Fibroblast of skin of right quadriceps (primary cell): ENCODE measurements around the gene GORASP1.

Experiments used
- DNase-seq: peaks from one replicate; pipeline ENCODE4 v3.0.0-alpha.2; 2013

Gene GORASP1

GRCh38 chr3:39101022-39101689 is 6.3 kb downstream of the GORASP1 start:
- DNase-seq: peak; percentile 23

GRCh38 chr3:39100500-39100886 is 6.9 kb downstream of the GORASP1 start:
- no peak for DNase-seq

- no peak for DNase-seq
Measured at GRCh38 chr3:39099738-39100499, 7.5 kb downstream of the GORASP1 start.

- DNase-seq: no peak
Measured at GRCh38 chr3:39099242-39099641, 8.2 kb downstream of the GORASP1 start.

- DNase-seq: no peak
Measured at GRCh38 chr3:39098473-39099000, 8.9 kb downstream of the GORASP1 start.

GRCh38 chr3:39097716-39098472 is 9.5 kb downstream of the GORASP1 start:
- DNase-seq: no peak

GRCh38 chr3:39096775-39097174 is 10.7 kb downstream of the GORASP1 start:
- DNase-seq: no peak

GRCh38 chr3:39095778-39096177 is 11.6 kb downstream of the GORASP1 start:
- no peak for DNase-seq

GRCh38 chr3:39094851-39095677 is 12.4 kb downstream of the GORASP1 start:
- DNase-seq: no peak

GRCh38 chr3:39090922-39091321 is 16.5 kb downstream of the GORASP1 start:
- DNase-seq: no peak

GRCh38 chr3:39088889-39089288 is 18.5 kb downstream of the GORASP1 start:
- no peak for DNase-seq

- no peak for DNase-seq
Measured at GRCh38 chr3:39088456-39088855, 19.0 kb downstream of the GORASP1 start.

GRCh38 chr3:39086144-39086543 is 21.3 kb downstream of the GORASP1 start:
- DNase-seq: no peak

- DNase-seq: no peak
Measured at GRCh38 chr3:39082666-39083313, 24.6 kb downstream of the GORASP1 start.

- DNase-seq: no peak
Measured at GRCh38 chr3:39080026-39080425, 27.4 kb downstream of the GORASP1 start.

GRCh38 chr3:39079530-39079929 is 27.9 kb downstream of the GORASP1 start:
- DNase-seq: no peak

- no peak for DNase-seq
Measured at GRCh38 chr3:39075910-39076309, 31.5 kb downstream of the GORASP1 start.

- no peak for DNase-seq
Measured at GRCh38 chr3:39068556-39068955, 38.9 kb downstream of the GORASP1 start.

GRCh38 chr3:39067286-39067685 is 40.1 kb downstream of the GORASP1 start:
- no peak for DNase-seq

- peak; percentile 15 for DNase-seq
Measured at GRCh38 chr3:39065197-39065596, 42.2 kb downstream of the GORASP1 start.

GRCh38 chr3:39064646-39065045 is 42.8 kb downstream of the GORASP1 start:
- DNase-seq: peak; percentile 26

GRCh38 chr3:39063143-39063542 is 44.3 kb downstream of the GORASP1 start:
- DNase-seq: no peak
